ENCODE measurements around the gene RABIF.
"Not testable (repeated sequence)": the region's sequence is repeated elsewhere in the genome, so short reads cannot be mapped to it uniquely, and the experiment has no call there.

Gene RABIF

GRCh38 chr1:202831906-202832305, 57.0 kb downstream of the RABIF start:
- DNase-seq, result no peak

GRCh38 chr1:202829223-202829622, 59.7 kb downstream of the RABIF start:
- DNase-seq, result not testable (repeated sequence)
